GM23338 (cell line): ENCODE results near the gene ST14. TPM values are rescaled to one million over a fixed set of nuclear protein-coding genes. Genes with fewer than 3 reads are reported as not detected.

Experiments used
- ATAC-seq: fragments of 200-7000 bp; cut with Tn5 transposase; 3 replicates; pipeline ENCODE4 v1.9.1; 2020
- DNase-seq: peaks from one replicate; pipeline ENCODE4 v3.0.0-alpha.2; 2015; ENCODE audit warnings: low spot score
- H2AFZ ChIP-seq: fragments of 200-600 bp; sonication (generic); 2 replicates; pipeline ENCODE4 v1.8.0; 2016; ENCODE audit warnings: antibody characterized with exemption, mild to moderate bottlenecking, moderate library complexity
- H3F3A ChIP-seq: fragments of 200-600 bp; sonication (generic); replicated peaks from 2 replicates; pipeline ENCODE4 v1.8.0; 2017; ENCODE audit warnings: antibody characterized with exemption, mixed run types, low read depth
- H3K27ac ChIP-seq: fragments of 200-600 bp; sonication (generic); 2 replicates; pipeline ENCODE4 v1.6.1; 2016; ENCODE audit warnings: low read depth
- H3K27me3 ChIP-seq: fragments of 200-600 bp; sonication (generic); 2 replicates; pipeline ENCODE4 v1.8.0; 2016; ENCODE audit warnings: mild to moderate bottlenecking, mixed run types, moderate library complexity; ENCODE audit not compliant: insufficient read depth
- H3K36me3 ChIP-seq: fragments of 200-600 bp; sonication (generic); 2 replicates; pipeline ENCODE4 v1.8.0; 2016; ENCODE audit warnings: mild to moderate bottlenecking; ENCODE audit not compliant: insufficient read depth
- H3K4me1 ChIP-seq: fragments of 200-600 bp; sonication (generic); 2 replicates; pipeline ENCODE4 v1.8.0; 2016; ENCODE audit warnings: mild to moderate bottlenecking, moderate library complexity; ENCODE audit not compliant: insufficient read depth
- H3K4me2 ChIP-seq: fragments of 200-600 bp; sonication (generic); 2 replicates; pipeline ENCODE4 v1.7.1; 2017; ENCODE audit warnings: mixed run types
- H3K4me3 ChIP-seq: fragments of 200-600 bp; sonication (generic); 2 replicates; pipeline ENCODE4 v1.6.1; 2016; ENCODE audit warnings: mixed run types
- H3K79me2 ChIP-seq: fragments of 200-600 bp; sonication (generic); replicated peaks from 2 replicates; pipeline ENCODE4 v1.8.0; 2017; ENCODE audit warnings: mild to moderate bottlenecking; ENCODE audit not compliant: insufficient read depth
- H3K9me2 ChIP-seq: fragments of 200-600 bp; sonication (generic); 2 replicates; pipeline ENCODE4 v1.8.0; 2017; ENCODE audit not compliant: insufficient read depth
- H4K20me1 ChIP-seq: fragments of 200-600 bp; sonication (generic); replicated peaks from 2 replicates; pipeline ENCODE4 v1.8.0; 2017; ENCODE audit warnings: mild to moderate bottlenecking; ENCODE audit not compliant: insufficient read depth
- H3K27ac Mint-ChIP-seq: 2 replicates; pipeline ENCODE4 v1.8.0; 2020; ENCODE audit warnings: inconsistent platforms, mild to moderate bottlenecking, moderate library complexity, mixed read lengths
- H3K27me3 Mint-ChIP-seq: 3 replicates; pipeline ENCODE4 v1.8.0; 2022; ENCODE audit warnings: low read depth, mild to moderate bottlenecking, moderate library complexity, mixed read lengths, inconsistent platforms; ENCODE audit not compliant: insufficient read depth, poor library complexity
- H3K36me3 Mint-ChIP-seq: 3 replicates; pipeline ENCODE4 v1.8.0; 2021; ENCODE audit warnings: low read depth, mild to moderate bottlenecking, inconsistent platforms, moderate library complexity, mixed read lengths
- H3K4me1 Mint-ChIP-seq: 3 replicates; pipeline ENCODE4 v1.8.0; 2020; ENCODE audit warnings: mild to moderate bottlenecking, inconsistent platforms, mixed read lengths
- H3K4me3 Mint-ChIP-seq: 3 replicates; pipeline ENCODE4 v1.8.0; 2021; ENCODE audit warnings: moderate library complexity, mild to moderate bottlenecking, inconsistent platforms, mixed read lengths
- H3K9me3 Mint-ChIP-seq: 3 replicates; pipeline ENCODE4 v1.8.0; 2020; ENCODE audit warnings: moderate library complexity, mild to moderate bottlenecking, inconsistent platforms, mixed read lengths
- JUNB ChIP-seq: IDR thresholded peaks from one replicate; pipeline ENCODE4 v1.6.1; 2016; ENCODE audit warnings: antibody characterized with exemption; ENCODE audit not compliant: unreplicated experiment
- NANOG ChIP-seq: IDR thresholded peaks from 2 replicates; pipeline ENCODE4 v1.6.1; 2016; ENCODE audit warnings: antibody characterized with exemption, borderline replicate concordance
- POLR2AphosphoS5 ChIP-seq: IDR thresholded peaks from 2 replicates; pipeline ENCODE4 v1.6.1; 2016; ENCODE audit warnings: antibody characterized with exemption, low read depth
- ZNF114 ChIP-seq: fragments of 250-450 bp; sonication (Bioruptor Pico); IDR thresholded peaks from 2 replicates; pipeline ENCODE4 v1.5.0; 2020; ENCODE audit warnings: mild to moderate bottlenecking, moderate library complexity
- ZNF331 ChIP-seq: fragments of 250-450 bp; sonication (Bioruptor Pico); IDR thresholded peaks from 2 replicates; pipeline ENCODE4 v1.5.0; 2020; ENCODE audit warnings: low read depth, mild to moderate bottlenecking, moderate library complexity
- polyA plus RNA-seq: library from polyadenylated mRNA; unstranded; fragments of >200 nt; fragmentation: Nextera tagmentation; extraction: Ambion mirVana; gene quantifications from 2 replicates; pipeline ENCODE4 v1.2.1, GENCODE V29; 2016
- total RNA-seq: library from RNA; depleted of rRNA; stranded (reverse); fragments of >200 nt; shearing (Covaris generic); gene quantifications from 2 replicates; pipeline ENCODE4 v1.2.3, GENCODE V29; 2014
- TF ChIP-seq, protein P1 (sequence below): IDR thresholded peaks from one replicate; pipeline ENCODE4 v1.6.1; 2018; ENCODE audit warnings: antibody characterized with exemption; ENCODE audit not compliant: unreplicated experiment
- TF ChIP-seq, protein P2 (sequence below), 2 experiments: fragments of 200-600 bp in 1 of 2; sonication (generic) in 1 of 2; conservative IDR thresholded peaks; 2 replicates each; pipeline versions ENCODE4 v1.5.1 to v1.6.1; 2016 to 2017; ENCODE audit warnings: antibody characterized with exemption in 2 of 2, low read depth in 2 of 2, mild to moderate bottlenecking in 2 of 2, moderate library complexity in 1 of 2

The ST14 gene
- total and polyA plus RNA-seq, 2 experiments from 2014 or later = 7.9 to 32.7 TPM

DNA sequence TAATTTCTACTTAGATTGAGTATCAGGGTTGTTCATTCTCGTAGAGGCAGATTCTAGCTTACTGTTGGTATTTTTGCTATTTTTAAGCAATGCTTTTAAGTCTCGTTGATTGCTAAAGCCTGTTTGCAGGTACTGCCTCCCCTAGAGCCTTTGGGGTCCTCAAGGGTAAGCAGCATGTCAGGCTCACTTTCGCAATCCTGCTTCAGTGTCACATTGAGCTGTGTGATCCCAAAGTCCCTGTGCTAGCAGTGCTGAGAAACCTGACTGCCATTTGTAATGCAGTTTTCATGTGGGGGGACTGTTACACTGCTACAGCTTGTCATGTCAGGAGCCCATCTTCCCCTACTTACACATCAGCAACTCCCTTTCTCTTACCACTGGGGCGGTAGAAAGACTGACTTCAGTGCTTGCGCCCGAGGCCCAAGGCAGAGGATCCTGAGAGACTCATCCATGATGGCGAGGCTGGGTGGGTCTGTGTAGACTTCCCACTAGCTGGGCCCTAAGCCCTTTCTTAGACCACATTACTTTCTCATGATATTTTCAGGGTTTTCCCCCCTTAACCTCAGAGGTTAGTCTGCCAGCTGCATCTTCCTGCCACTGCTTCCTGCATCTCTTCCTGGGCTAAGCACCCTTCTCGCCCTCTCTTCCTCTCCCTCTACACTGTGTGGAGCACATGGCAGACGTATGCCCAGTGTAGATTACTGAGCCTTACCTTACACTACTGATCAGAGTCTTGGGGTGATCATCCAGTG is 40.8 kb upstream of the ST14 start (continued):
- TF ChIP-seq, protein P1, sequence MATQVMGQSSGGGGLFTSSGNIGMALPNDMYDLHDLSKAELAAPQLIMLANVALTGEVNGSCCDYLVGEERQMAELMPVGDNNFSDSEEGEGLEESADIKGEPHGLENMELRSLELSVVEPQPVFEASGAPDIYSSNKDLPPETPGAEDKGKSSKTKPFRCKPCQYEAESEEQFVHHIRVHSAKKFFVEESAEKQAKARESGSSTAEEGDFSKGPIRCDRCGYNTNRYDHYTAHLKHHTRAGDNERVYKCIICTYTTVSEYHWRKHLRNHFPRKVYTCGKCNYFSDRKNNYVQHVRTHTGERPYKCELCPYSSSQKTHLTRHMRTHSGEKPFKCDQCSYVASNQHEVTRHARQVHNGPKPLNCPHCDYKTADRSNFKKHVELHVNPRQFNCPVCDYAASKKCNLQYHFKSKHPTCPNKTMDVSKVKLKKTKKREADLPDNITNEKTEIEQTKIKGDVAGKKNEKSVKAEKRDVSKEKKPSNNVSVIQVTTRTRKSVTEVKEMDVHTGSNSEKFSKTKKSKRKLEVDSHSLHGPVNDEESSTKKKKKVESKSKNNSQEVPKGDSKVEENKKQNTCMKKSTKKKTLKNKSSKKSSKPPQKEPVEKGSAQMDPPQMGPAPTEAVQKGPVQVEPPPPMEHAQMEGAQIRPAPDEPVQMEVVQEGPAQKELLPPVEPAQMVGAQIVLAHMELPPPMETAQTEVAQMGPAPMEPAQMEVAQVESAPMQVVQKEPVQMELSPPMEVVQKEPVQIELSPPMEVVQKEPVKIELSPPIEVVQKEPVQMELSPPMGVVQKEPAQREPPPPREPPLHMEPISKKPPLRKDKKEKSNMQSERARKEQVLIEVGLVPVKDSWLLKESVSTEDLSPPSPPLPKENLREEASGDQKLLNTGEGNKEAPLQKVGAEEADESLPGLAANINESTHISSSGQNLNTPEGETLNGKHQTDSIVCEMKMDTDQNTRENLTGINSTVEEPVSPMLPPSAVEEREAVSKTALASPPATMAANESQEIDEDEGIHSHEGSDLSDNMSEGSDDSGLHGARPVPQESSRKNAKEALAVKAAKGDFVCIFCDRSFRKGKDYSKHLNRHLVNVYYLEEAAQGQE = no peak
- TF ChIP-seq NANOG (no peak), ZNF114 (no peak), POLR2AphosphoS5 (no peak), JUNB (no peak), ZNF331 (CRISPR knock-in tag) (no peak)
- TF ChIP-seq, protein P2, sequence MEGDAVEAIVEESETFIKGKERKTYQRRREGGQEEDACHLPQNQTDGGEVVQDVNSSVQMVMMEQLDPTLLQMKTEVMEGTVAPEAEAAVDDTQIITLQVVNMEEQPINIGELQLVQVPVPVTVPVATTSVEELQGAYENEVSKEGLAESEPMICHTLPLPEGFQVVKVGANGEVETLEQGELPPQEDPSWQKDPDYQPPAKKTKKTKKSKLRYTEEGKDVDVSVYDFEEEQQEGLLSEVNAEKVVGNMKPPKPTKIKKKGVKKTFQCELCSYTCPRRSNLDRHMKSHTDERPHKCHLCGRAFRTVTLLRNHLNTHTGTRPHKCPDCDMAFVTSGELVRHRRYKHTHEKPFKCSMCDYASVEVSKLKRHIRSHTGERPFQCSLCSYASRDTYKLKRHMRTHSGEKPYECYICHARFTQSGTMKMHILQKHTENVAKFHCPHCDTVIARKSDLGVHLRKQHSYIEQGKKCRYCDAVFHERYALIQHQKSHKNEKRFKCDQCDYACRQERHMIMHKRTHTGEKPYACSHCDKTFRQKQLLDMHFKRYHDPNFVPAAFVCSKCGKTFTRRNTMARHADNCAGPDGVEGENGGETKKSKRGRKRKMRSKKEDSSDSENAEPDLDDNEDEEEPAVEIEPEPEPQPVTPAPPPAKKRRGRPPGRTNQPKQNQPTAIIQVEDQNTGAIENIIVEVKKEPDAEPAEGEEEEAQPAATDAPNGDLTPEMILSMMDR (conservative IDR thresholded peaks at IDR 0.05; ENCODE audit: low read depth in 2 of 2) = no peak

DNA sequence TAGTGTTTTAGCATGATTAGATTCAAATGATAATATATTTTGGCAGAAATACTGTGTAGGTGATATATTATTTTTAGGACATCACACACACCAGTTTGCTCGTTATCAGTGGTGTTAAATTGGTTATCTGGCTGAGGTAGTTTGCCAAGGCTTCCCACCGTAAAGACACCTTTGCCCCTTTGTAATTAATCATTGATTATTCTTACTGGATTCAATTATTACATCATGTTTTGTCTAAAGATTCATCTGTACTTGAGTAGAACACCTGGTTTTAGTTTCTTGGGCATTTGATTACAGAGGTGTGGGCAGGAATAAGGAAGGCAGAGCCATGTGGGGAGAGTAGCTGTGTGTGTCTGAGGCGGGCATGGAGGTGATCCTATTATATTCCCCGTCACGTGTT is 39.5 kb upstream of the ST14 start:
- Mint-ChIP-seq H3K27ac (no peak overlapping the region), H3K36me3 (peaks cover 40% of the 10 kb centered on the region), H3K9me3 (no peaks in the 10 kb centered on the region), H3K4me3 (no peak overlapping the region), H3K27me3 (peaks cover 2% of the 10 kb centered on the region), H3K4me1 (peaks cover 19% of the 10 kb centered on the region; the same call in 2 of the 3 replicates)
- no peak overlapping the region for H2AFZ ChIP-seq
- no peak overlapping the region for H3K4me3 ChIP-seq
- TF ChIP-seq ZNF114 = no peak
- peaks cover 22% of the 10 kb centered on the region for H3K36me3 ChIP-seq
- peaks cover 26% of the 10 kb centered on the region for H3K79me2 ChIP-seq
- no peaks in the 10 kb centered on the region for H3K27me3 ChIP-seq
- no peak for DNase-seq
- H3K27ac ChIP-seq = 0 out of 2 replicates have a peak overlapping the region, but pooled peaks have one; percentile 42
- H3K4me1 ChIP-seq = peaks cover 9% of the 10 kb centered on the region; the same call in 1 of the 2 replicates
- no peak overlapping the region for H3K4me2 ChIP-seq
- ATAC-seq = no peak
- no peaks in the 10 kb centered on the region for H3F3A ChIP-seq
- peaks cover 22% of the 10 kb centered on the region for H4K20me1 ChIP-seq
- no peaks in the 10 kb centered on the region for H3K9me2 ChIP-seq
